ENCODE results near the gene IMMP2L.

- TF ChIP-seq CTCF (IDR thresholded peaks at IDR 0.05) (no peak), POLR2A (IDR thresholded peaks at IDR 0.05) (no peak)
These were observed 84.6 kb downstream of the IMMP2L start for GRCh38 chr7:111477462-111478225.

All from right lobe of liver (tissue), 4 donors.